Measurements from ENCODE around the gene CENPT. TPM values are rescaled to one million over a fixed set of nuclear protein-coding genes. Genes with fewer than 3 reads are reported as not detected.

Gene CENPT
- total and polyA plus RNA-seq, 5 experiments from 2014 or later: 11.8 to 117 (median 17.8) TPM

DNA sequence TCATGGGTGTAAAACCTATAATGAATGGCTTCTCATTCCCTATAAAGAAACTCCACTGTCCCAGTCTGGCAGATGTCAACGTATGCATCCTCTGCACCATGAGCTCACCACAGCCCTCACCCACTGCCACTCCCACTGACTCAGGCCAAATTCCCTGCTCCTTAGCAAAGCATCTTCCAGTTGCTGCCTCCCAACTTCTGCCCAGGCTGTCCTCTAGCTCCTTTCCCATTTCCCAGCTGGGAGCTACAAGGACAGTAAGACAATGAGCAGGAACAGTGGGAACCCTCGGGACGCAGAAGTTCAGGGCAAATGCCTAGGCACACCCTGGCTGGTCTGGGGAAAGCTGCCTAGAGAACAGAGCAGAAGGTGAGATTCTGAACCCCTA lies 14.5 kb downstream of the CENPT start:
- H3K36me3 Mint-ChIP-seq: peaks cover 0 to 18% (median 3%) of the 10 kb centered on the region in 3 donors
- peak overlapping the region in 6 of 10 donors; percentile 31 to 88 (median 66) for H3K27ac Mint-ChIP-seq
- H3K4me3 Mint-ChIP-seq: peak overlapping the region; percentile 85 to 98 (median 92)
- ATAC-seq (no peak), DNase-seq (no peak)
- peaks cover 5 to 19% (median 15%) of the 10 kb centered on the region in 4 donors for H3K4me1 Mint-ChIP-seq
- POLR2A ChIA-PET: interaction anchor here (0.5 to 1.8 kb wide), 10 partner anchors 10 to 453 kb away, joined by 3 to 15 read pairs (median 5); partner anchors contain the start of genes EDC4, NUTF2, RANBP10 and THAP11
- no peaks in the 10 kb centered on the region for H3K9me3 Mint-ChIP-seq
- H3K27me3 Mint-ChIP-seq: no peaks in the 10 kb centered on the region

GRCh38 chr16:67828651-67829050 lies 18.8 kb downstream of the CENPT start:
- no peak overlapping the region for H3K4me3 Mint-ChIP-seq
- POLR2A ChIA-PET: no interaction called here
- H3K27me3 Mint-ChIP-seq: no peaks in the 10 kb centered on the region
- H3K4me1 Mint-ChIP-seq: peaks cover 5 to 14% (median 10%) of the 10 kb centered on the region in 4 donors
- peaks cover 0 to 23% (median 3%) of the 10 kb centered on the region in 3 donors for H3K36me3 Mint-ChIP-seq
- H3K9me3 Mint-ChIP-seq: no peaks in the 10 kb centered on the region
- no peak overlapping the region for H3K27ac Mint-ChIP-seq
- ATAC-seq (no peak), DNase-seq (no peak)

GRCh38 chr16:67825906-67826305 lies 21.6 kb downstream of the CENPT start:
- H3K4me3 Mint-ChIP-seq: no peak overlapping the region
- peaks cover 0 to 2% (median under 1%) of the 10 kb centered on the region in 4 donors for H3K4me1 Mint-ChIP-seq
- ATAC-seq (no peak), DNase-seq (no peak)
- no peaks in the 10 kb centered on the region for H3K27me3 Mint-ChIP-seq
- peaks cover 0 to 21% (median 3%) of the 10 kb centered on the region in 3 donors for H3K36me3 Mint-ChIP-seq
- no peaks in the 10 kb centered on the region for H3K9me3 Mint-ChIP-seq
- H3K27ac Mint-ChIP-seq: peak overlapping the region in 2 of 10 donors; percentile 40 to 86
- POLR2A ChIA-PET: no interaction called here

- H3K36me3 Mint-ChIP-seq: peaks cover 0 to 18% (median 3%) of the 10 kb centered on the region in 3 donors
- no peaks in the 10 kb centered on the region for H3K9me3 Mint-ChIP-seq
- POLR2A ChIA-PET: no interaction called here
- H3K27ac Mint-ChIP-seq: peak overlapping the region in 2 of 10 donors; percentile 27 to 61
- no peak overlapping the region for H3K4me3 Mint-ChIP-seq
- no peaks in the 10 kb centered on the region for H3K27me3 Mint-ChIP-seq
- ATAC-seq (no peak), DNase-seq (no peak)
- peaks cover 0 to 2% (median 0%) of the 10 kb centered on the region in 4 donors for H3K4me1 Mint-ChIP-seq
Measured at GRCh38 chr16:67825119-67825518, 22.4 kb downstream of the CENPT start.

- POLR2A ChIA-PET: no interaction called here
- ATAC-seq (no peak), DNase-seq (no peak)
- H3K27me3 Mint-ChIP-seq: no peaks in the 10 kb centered on the region
- no peak overlapping the region for H3K27ac Mint-ChIP-seq
- no peaks in the 10 kb centered on the region for H3K4me1 Mint-ChIP-seq
- peaks cover 0 to 5% (median 0%) of the 10 kb centered on the region in 3 donors for H3K36me3 Mint-ChIP-seq
- H3K4me3 Mint-ChIP-seq: no peak overlapping the region
- no peaks in the 10 kb centered on the region for H3K9me3 Mint-ChIP-seq
Measured at GRCh38 chr16:67822511-67822910, 25.0 kb downstream of the CENPT start.

- H3K36me3 Mint-ChIP-seq: peaks cover 0 to 2% (median 0%) of the 10 kb centered on the region in 3 donors
- no peak for DNase-seq
Measured at GRCh38 chr16:67820608-67821259, 26.8 kb downstream of the CENPT start.

GRCh38 chr16:67814567-67814966 lies 32.9 kb downstream of the CENPT start:
- H3K27ac Mint-ChIP-seq: no peak overlapping the region
- DNase-seq (no peak), ATAC-seq (no peak)
- POLR2A ChIA-PET: no interaction called here
- no peaks in the 10 kb centered on the region for H3K27me3 Mint-ChIP-seq
- H3K4me3 Mint-ChIP-seq: no peak overlapping the region
- peaks cover 3 to 7% (median 6%) of the 10 kb centered on the region in 4 donors for H3K4me1 Mint-ChIP-seq
- no peaks in the 10 kb centered on the region for H3K36me3 Mint-ChIP-seq
- no peaks in the 10 kb centered on the region for H3K9me3 Mint-ChIP-seq

More at GRCh38 chr16:67820608-67821259, 26.8 kb downstream of the CENPT start:
- POLR2A ChIA-PET: no interaction called here
- Mint-ChIP-seq H3K27ac (peak overlapping the region in 1 of 10 donors; percentile 64), H3K4me1 (peaks cover 3 to 7% (median 6%) of the 10 kb centered on the region in 4 donors), H3K4me3 (no peak overlapping the region), H3K9me3 (no peaks in the 10 kb centered on the region), H3K27me3 (no peaks in the 10 kb centered on the region)
- ATAC-seq: no peak

- ATAC-seq (no peak), DNase-seq (no peak)
- no peaks in the 10 kb centered on the region for H3K27me3 Mint-ChIP-seq
- H3K36me3 Mint-ChIP-seq: no peaks in the 10 kb centered on the region
- H3K4me1 Mint-ChIP-seq: peaks cover 3 to 13% (median 10%) of the 10 kb centered on the region in 4 donors
- POLR2A ChIA-PET: no interaction called here
- no peak overlapping the region for H3K4me3 Mint-ChIP-seq
- H3K27ac Mint-ChIP-seq: no peak overlapping the region
- H3K9me3 Mint-ChIP-seq: no peaks in the 10 kb centered on the region
Measured at GRCh38 chr16:67811899-67812298, 35.6 kb downstream of the CENPT start.

- Mint-ChIP-seq H3K4me3 (peak overlapping the region; percentile 87 to 96 (median 92)), H3K27ac (peak overlapping the region; percentile 77 to 98 (median 94)), H3K27me3 (no peaks in the 10 kb centered on the region), H3K4me1 (peaks cover 14 to 43% (median 39%) of the 10 kb centered on the region in 4 donors), H3K9me3 (no peaks in the 10 kb centered on the region), H3K36me3 (peaks cover 0 to 16% (median 5%) of the 10 kb centered on the region in 3 donors)
- POLR2A ChIA-PET: interaction anchor here (0.5 to 2.2 kb wide), 20 partner anchors 9 to 529 kb away, joined by 3 to 14 read pairs (median 4); partner anchors contain the start of genes ACD, ATP6V0D1, EDC4 and GFOD2
- no peak for DNase-seq
- no peak for ATAC-seq
Measured at GRCh38 chr16:67807148-67807682, 40.3 kb downstream of the CENPT start.

GRCh38 chr16:67806428-67807147 lies 40.9 kb downstream of the CENPT start, which contains the start of the genes RANBP10 and TSNAXIP1:
Gene RANBP10 (minus strand): TSS chr16:67806560. CDS start chr16:67806536, 24 bp downstream.
Gene TSNAXIP1 (plus strand): TSS chr16:67806889. CDS start chr16:67807150, 261 bp downstream.
- DNase-seq: peak; percentile 90 to 98 (median 97)
- peak; percentile 91 to 92 for ATAC-seq
- peak within 1 kb of the TSS; percentile 87 to 96 (median 92) for H3K4me3 Mint-ChIP-seq
- no peaks in the 10 kb centered on the region for H3K9me3 Mint-ChIP-seq
- H3K27me3 Mint-ChIP-seq: no peaks in the 10 kb centered on the region
- H3K4me1 Mint-ChIP-seq: peaks cover 16 to 50% (median 46%) of the 10 kb centered on the region in 4 donors
- H3K36me3 Mint-ChIP-seq: peaks cover 0 to 20% (median 5%) of the 10 kb centered on the region in 3 donors
- H3K27ac Mint-ChIP-seq: peak within 1 kb of the TSS; percentile 77 to 98 (median 94)
- POLR2A ChIA-PET: interaction anchor here (0.5 to 2.2 kb wide), 22 partner anchors 10 to 528 kb away, joined by 3 to 14 read pairs (median 4); partner anchors contain the start of genes ACD, ATP6V0D1, CTCF and EDC4

DNA sequence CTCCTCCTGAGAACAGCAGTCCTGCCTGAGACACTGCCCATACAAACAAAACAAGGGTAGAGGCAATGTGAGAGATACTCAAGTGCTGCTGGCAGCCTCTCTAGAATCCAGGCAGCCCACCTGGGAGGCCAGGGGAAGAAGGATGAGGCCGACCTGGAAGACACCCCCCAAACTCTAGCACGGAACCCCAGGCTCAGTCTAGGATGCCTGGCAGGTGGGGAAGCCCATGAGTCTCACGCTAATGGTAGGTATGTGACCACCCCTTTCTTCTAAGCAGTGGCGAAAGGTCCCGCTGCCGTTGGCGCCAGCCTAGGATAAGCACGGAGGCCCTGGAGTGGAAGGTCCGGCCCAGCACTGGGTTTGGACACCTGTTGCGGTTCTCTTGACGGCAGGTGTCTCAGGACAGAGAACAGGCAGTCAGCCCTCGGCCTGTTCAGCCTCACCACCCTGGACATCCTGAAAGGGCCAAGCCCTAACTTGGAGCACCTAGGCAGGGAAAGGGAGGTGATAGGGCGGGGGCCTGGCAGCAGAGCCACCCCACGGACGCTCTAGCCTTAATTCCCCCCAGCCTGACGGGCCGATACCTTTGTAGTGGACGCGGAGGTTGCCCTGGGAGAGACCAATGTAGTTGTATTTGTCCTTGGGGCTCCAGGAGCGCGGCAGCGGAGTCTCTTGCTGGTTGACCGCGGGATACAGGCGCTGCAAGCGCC lies 41.6 kb downstream of the CENPT start:
- no peaks in the 10 kb centered on the region for H3K9me3 Mint-ChIP-seq
- ATAC-seq (no peak), DNase-seq (peak in 2 of 10 donors; percentile 8 to 19)
- H3K4me1 Mint-ChIP-seq: peaks cover 20 to 57% (median 53%) of the 10 kb centered on the region in 4 donors
- H3K4me3 Mint-ChIP-seq: peak overlapping the region; percentile 87 to 96 (median 92)
- H3K27me3 Mint-ChIP-seq: no peaks in the 10 kb centered on the region
- H3K27ac Mint-ChIP-seq: peak overlapping the region; percentile 66 to 98 (median 92)
- POLR2A ChIA-PET: interaction anchor here (0.5 to 2.2 kb wide), 17 partner anchors 11 to 325 kb away, joined by 3 to 14 read pairs (median 5); partner anchors contain the start of genes ACD, ATP6V0D1, CTCF and EDC4
- peaks cover 0 to 23% (median 5%) of the 10 kb centered on the region in 3 donors for H3K36me3 Mint-ChIP-seq

Measured in naive thymus-derived CD8-positive, alpha-beta T cell (primary cell).